ENCODE measurements around the gene YKT6.

GRCh38 chr7:44161371-44161770, 39.4 kb upstream of the YKT6 start:
- TF ChIP-seq CTCF (IDR thresholded peaks at IDR 0.05), result no peak
- no peak for TF ChIP-seq POLR2A (IDR thresholded peaks at IDR 0.05)
